GM06990 (cell line): Measurements from ENCODE around the gene SSU72.

ENCODE experiments used
- DNase-seq: peaks from one replicate; pipeline ENCODE4 v3.0.0-alpha.2; 2011; ENCODE audit not compliant: insufficient read length; ENCODE audit errors: extremely low read depth
- H3K27me3 ChIP-seq: replicated peaks from 2 replicates; pipeline ENCODE4 v1.6.0; 2011; ENCODE audit warnings: low read length; ENCODE audit not compliant: control insufficient read depth, insufficient read depth
- H3K36me3 ChIP-seq: 2 replicates; pipeline ENCODE4 v1.5.1; 2011; ENCODE audit warnings: low read length; ENCODE audit not compliant: control insufficient read depth, insufficient read depth
- H3K4me3 ChIP-seq: replicated peaks from 2 replicates; pipeline ENCODE4 v1.5.1; 2011; ENCODE audit warnings: low read depth, mild to moderate bottlenecking, control low read depth, low read length
- CTCF ChIP-seq: IDR thresholded peaks from 2 replicates; pipeline ENCODE4 v1.5.1; 2011; ENCODE audit warnings: low read length, control low read depth, mild to moderate bottlenecking, inconsistent platforms; ENCODE audit not compliant: insufficient read depth, poor library complexity, severe bottlenecking

SSU72 gene

GRCh38 chr1:1574721-1575537, at the start of gene SSU72:
Gene SSU72 (minus strand): TSS chr1:1574863. CDS start chr1:1574557, 306 bp downstream.
- H3K36me3 ChIP-seq, result peaks cover 3% of the 10 kb centered on the region
- no peak for TF ChIP-seq CTCF
- H3K27me3 ChIP-seq, result no peaks in the 10 kb centered on the region
- DNase-seq, result peak; percentile 92
- peak within 1 kb of the TSS; percentile 99 for H3K4me3 ChIP-seq

GRCh38 chr1:1623631-1624442, 49.2 kb upstream of the SSU72 start:
- DNase-seq, result peak; percentile 24
- TF ChIP-seq CTCF, result no peak
- H3K4me3 ChIP-seq, result no peak overlapping the region

GRCh38 chr1:1623181-1623630, 48.5 kb upstream of the SSU72 start:
- TF ChIP-seq CTCF, result no peak
- Histone ChIP-seq H3K27me3 (no peaks in the 10 kb centered on the region), H3K4me3 (no peak overlapping the region), H3K36me3 (no peaks in the 10 kb centered on the region; the same call in 1 of the 2 replicates)
- DNase-seq, result peak; percentile 9

More at GRCh38 chr1:1623631-1624442, 49.2 kb upstream of the SSU72 start:
- Histone ChIP-seq H3K27me3 (no peaks in the 10 kb centered on the region), H3K36me3 (no peaks in the 10 kb centered on the region; the same call in 1 of the 2 replicates)

- no peak overlapping the region for H3K4me3 ChIP-seq
- no peak for DNase-seq
- TF ChIP-seq CTCF, result no peak
- H3K36me3 ChIP-seq, result peaks cover 2% of the 10 kb centered on the region; the same call in 1 of the 2 replicates
- no peaks in the 10 kb centered on the region for H3K27me3 ChIP-seq
These were observed 48.1 kb upstream of the SSU72 start for GRCh38 chr1:1622788-1623094.

GRCh38 chr1:1622010-1622787, 47.5 kb upstream of the SSU72 start:
- no peaks in the 10 kb centered on the region for H3K27me3 ChIP-seq
- H3K36me3 ChIP-seq, result peaks cover 2% of the 10 kb centered on the region; the same call in 1 of the 2 replicates
- no peak overlapping the region for H3K4me3 ChIP-seq
- DNase-seq, result no peak
- TF ChIP-seq CTCF, result no peak
